Activated CD4-positive, alpha-beta T cell treated with anti-CD3 and anti-CD28 coated beads for 48 hours (primary cell): ENCODE results near the gene ACIN1.

Experiments used
- DNase-seq: peaks from one replicate; pipeline ENCODE4 v3.0.0-alpha.2; 2020

Gene ACIN1, protein sequence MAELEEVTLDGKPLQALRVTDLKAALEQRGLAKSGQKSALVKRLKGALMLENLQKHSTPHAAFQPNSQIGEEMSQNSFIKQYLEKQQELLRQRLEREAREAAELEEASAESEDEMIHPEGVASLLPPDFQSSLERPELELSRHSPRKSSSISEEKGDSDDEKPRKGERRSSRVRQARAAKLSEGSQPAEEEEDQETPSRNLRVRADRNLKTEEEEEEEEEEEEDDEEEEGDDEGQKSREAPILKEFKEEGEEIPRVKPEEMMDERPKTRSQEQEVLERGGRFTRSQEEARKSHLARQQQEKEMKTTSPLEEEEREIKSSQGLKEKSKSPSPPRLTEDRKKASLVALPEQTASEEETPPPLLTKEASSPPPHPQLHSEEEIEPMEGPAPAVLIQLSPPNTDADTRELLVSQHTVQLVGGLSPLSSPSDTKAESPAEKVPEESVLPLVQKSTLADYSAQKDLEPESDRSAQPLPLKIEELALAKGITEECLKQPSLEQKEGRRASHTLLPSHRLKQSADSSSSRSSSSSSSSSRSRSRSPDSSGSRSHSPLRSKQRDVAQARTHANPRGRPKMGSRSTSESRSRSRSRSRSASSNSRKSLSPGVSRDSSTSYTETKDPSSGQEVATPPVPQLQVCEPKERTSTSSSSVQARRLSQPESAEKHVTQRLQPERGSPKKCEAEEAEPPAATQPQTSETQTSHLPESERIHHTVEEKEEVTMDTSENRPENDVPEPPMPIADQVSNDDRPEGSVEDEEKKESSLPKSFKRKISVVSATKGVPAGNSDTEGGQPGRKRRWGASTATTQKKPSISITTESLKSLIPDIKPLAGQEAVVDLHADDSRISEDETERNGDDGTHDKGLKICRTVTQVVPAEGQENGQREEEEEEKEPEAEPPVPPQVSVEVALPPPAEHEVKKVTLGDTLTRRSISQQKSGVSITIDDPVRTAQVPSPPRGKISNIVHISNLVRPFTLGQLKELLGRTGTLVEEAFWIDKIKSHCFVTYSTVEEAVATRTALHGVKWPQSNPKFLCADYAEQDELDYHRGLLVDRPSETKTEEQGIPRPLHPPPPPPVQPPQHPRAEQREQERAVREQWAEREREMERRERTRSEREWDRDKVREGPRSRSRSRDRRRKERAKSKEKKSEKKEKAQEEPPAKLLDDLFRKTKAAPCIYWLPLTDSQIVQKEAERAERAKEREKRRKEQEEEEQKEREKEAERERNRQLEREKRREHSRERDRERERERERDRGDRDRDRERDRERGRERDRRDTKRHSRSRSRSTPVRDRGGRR

GRCh38 chr14:23094666-23095195 is at the start of gene ACIN1:
Gene ACIN1 (minus strand): TSS chr14:23095136. CDS start chr14:23095112, 24 bp downstream.
- peak; percentile 78 for DNase-seq

DNA sequence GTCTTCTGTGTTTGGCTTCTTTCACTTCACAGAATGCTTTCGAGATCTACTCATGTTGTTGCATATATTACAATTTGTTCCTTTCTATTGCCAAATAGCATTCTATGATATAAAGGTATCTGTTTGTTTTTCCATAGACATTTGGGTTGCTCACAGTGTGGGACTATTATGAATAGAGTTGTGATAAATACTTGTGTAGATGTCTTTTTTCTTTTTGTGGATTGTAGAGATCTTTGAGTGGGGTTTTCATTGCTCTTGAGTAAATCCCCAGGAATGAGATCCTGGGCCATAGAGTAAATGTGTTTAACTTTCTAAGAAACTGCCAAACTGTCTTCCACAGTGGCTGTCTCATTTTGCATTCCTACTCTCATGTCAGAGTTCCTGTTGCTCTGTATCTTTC is 49.0 kb upstream of the ACIN1 start:
- no peak for DNase-seq

DNA sequence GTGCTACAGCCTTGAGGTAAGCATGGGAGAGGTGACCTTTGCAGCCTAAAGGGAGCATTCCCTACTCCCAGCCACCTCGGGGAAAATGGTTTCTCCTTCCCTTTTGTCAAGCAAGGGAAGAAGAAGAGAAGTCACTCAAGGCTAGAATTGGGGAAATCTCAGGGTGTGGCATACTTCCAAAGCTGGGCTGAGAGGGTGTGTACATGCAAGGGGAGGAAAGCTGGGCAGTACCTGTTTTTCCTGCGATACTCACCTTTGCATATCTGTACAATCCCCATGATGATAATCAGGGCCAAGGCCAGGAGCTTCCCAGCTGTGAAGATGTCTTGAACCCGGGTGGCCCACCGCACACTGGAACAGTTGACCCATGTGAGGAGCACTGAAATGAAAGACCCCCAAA is 47.9 kb upstream of the ACIN1 start:
- DNase-seq: no peak

DNA sequence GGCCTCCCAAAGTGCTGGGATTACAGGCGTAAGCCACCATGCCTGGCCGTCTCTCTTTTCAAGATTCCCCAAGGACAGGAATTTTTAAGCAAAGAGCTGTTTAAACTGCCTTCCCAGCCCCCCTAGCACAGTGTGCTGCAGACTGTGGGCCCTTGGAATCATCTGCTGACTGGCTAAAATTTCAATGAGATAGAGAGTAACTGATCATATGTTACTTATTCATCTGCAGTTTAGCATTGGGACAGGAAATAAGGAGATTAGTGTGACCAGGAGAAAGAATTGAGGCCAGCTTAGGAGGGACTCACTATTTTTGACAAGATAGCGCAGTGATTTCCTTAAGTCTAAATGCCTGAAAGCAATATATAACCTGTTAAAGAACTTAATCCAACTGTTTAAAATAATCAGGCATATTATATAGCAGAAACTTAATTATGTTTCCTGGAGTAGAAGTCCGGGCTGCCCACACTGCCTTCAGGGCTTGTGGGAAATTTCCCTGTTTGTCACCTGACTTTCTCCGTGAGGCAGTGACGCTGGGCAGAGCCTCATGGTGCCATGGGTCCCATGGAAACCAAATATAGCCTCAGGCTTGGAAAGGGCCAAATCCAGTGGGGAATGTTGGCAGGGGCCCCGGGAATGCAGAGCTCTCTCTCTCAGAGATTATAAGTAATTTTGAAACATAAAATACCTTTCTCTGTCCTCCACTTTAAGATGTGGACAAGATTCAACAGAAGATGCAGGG is 46.9 kb upstream of the ACIN1 start:
- no peak for DNase-seq

GRCh38 chr14:23140371-23140770 is 45.4 kb upstream of the ACIN1 start:
- DNase-seq: no peak

GRCh38 chr14:23139874-23140273 is 44.9 kb upstream of the ACIN1 start:
- no peak for DNase-seq

GRCh38 chr14:23137813-23138535 is 43.0 kb upstream of the ACIN1 start:
- DNase-seq: no peak

GRCh38 chr14:23137192-23137812 is 42.4 kb upstream of the ACIN1 start:
- DNase-seq: no peak

GRCh38 chr14:23136566-23137133 is 41.7 kb upstream of the ACIN1 start:
- no peak for DNase-seq

GRCh38 chr14:23132970-23133369 is 38.0 kb upstream of the ACIN1 start:
- no peak for DNase-seq

DNA sequence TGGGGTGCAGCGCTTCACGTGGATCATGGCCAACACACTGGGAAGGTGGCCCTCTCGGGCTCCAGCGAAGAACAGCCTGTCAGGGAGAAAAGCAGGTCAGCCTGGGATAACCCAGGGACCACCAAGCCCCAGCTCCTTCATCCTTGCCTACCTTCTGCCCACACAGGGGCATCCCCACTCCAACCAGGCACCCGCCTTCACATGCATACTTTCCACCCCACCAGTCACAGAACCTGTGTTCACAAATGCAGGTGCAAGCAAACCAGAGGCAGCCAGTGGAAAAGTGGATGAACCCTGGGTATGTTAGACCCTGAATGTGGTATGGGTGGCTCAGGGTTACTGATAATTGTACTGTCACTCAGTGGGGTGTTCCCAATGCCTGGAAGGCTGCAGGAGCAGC is 36.5 kb upstream of the ACIN1 start:
- DNase-seq: no peak

DNA sequence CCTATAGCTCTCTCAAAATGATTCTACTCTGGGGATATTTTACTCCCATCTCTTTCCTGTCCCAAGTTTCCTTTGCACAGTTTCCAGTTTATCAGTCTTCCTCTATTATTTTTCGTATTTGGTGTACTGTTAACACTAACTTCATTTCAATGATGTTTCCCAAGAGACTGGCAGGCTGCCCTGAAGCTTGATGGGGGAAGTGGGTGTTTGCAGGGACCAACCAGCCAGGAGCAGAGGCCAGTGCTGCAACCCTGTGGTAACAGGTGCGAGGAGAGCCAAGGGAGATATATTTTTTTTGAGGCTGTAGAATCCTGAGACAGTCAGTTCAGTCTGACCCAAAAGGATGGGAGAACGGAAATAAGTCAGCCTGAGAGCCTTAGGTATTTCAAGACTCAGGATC is 35.9 kb upstream of the ACIN1 start:
- DNase-seq: no peak

DNA sequence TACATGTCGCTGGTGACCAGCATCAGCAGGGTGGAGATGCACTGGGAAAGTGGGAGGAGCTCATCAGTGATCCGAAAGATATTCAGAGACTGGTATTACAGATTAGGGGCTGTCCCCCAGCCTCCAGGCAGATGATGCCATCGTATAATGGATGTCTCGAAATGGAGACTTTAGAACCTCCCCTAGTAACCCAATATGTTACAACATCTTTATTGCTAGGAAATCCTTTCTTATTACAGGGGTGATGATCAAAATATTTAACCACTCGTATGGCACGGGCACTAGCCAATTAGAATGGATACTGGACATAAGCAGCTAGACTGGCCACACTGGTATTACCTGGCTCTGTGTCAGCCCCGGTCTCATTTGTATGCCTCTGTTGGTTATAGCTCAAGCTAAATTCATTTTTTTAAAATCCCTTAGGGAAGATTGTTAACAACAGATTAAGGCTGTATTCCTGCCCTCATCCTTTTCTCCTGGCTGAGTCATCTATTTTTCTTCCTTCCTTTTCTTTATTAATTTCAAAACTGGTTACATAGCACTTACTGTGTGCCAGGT is 34.9 kb upstream of the ACIN1 start:
- no peak for DNase-seq

GRCh38 chr14:23128969-23129758 is 34.2 kb upstream of the ACIN1 start:
- no peak for DNase-seq

DNA sequence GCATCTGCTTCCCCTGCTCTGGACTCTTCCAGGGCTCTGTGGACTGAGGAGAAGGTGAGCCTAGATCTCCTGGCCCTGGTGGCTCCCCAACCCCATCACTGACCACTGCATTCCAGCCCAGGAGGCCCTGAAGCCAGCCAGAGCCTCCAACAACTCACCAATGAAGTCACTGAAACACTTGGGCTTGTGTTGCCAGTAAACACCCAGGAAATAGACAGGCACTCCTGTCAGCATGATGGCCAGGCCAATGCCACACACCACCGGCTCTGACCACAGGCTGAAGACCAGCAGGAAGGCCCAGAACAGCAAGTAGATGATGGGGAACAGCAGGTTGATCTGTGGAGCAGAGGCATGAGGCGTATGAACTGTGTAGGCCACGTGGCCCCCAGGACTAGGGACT is 32.9 kb upstream of the ACIN1 start:
- no peak for DNase-seq

- DNase-seq: no peak
These were observed 31.8 kb upstream of the ACIN1 start for GRCh38 chr14:23126548-23127278.

GRCh38 chr14:23125933-23126524 is 31.1 kb upstream of the ACIN1 start:
- no peak for DNase-seq

DNA sequence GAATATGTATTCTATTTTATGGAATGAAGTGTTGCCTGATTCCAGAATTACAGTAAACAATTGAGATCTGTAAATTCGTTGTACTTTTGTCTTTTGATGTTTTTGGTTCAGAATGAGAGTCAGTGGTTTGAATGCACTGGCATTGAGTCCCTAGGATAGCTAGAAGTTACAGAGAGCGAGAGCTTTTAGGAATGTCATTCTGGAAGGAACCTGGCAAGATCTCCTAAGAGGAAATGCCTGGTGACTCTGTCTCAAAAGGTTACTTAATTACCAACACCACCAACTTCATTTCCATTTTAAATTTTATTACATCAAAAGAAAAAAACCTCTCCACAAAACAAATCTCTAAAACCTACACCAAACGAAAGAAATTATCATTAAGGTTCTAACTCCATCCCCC is 30.1 kb upstream of the ACIN1 start:
- no peak for DNase-seq
